K562 (cell line): ENCODE measurements around the gene SERPINE1. TPM values are rescaled to one million over a fixed set of nuclear protein-coding genes. Genes with fewer than 3 reads are reported as not detected.

ENCODE experiments used
- ATAC-seq: fragments of 200-7000 bp; cut with Tn5 transposase; 3 replicates; pipeline ENCODE4 v1.9.1; 2020; ENCODE audit warnings: moderate library complexity
- BruUV-seq: library from RNA; stranded (reverse); fragments of 400-500 nt; replicated peaks from 2 replicates; lab custom pipeline; 2021; lab: Mats Ljungman, UMichigan
- CTCF ChIA-PET: fragments of 300-600 bp; formaldehyde crosslinking; extraction: SDS; loops from one replicate; lab custom pipeline; 2021; ENCODE audit warnings: low intra/inter-chr PET ratio; lab: Yijun Ruan, JAX
- POLR2A ChIA-PET: fragments of 300-600, 350-650 bp; sonication (Branson Sonifier 250); formaldehyde crosslinking; extraction: SDS; loops from one replicate; lab custom pipeline; 2021; ENCODE audit warnings: antibody characterized with exemption, inconsistent platforms; lab: Yijun Ruan, JAX
- DNase-seq, 4 experiments: peaks; one replicate each; pipeline versions ENCODE4 v3.0.0 to v3.0.0-alpha.2; 2011 to 2018; ENCODE audit warnings: low spot score in 3 of 4, mixed read lengths in 3 of 4; ENCODE audit errors: extremely low read depth in 1 of 4
- FAIRE-seq: peaks from 2 replicates; lab custom pipeline; 2011; peaks lifted over from hg19 to GRCh38; lab: Jason Lieb, UNC
- H2AFZ ChIP-seq: 2 replicates; pipeline ENCODE4 v1.6.0; 2011; ENCODE audit warnings: low read depth, low read length, control low read depth, inconsistent platforms
- H3K27ac ChIP-seq: fragments of 200-600 bp; 3 replicates; pipeline ENCODE4 v1.8.0; 2011; ENCODE audit warnings: low read depth, mild to moderate bottlenecking, control low read depth, inconsistent platforms, low read length, moderate library complexity, mixed read lengths; ENCODE audit errors: extremely low read depth
- H3K27me3 ChIP-seq, 2 experiments: fragments of 300-600 bp in 1 of 2; 2 replicates in 1 of 2; 3 replicates in 1 of 2; pipeline versions ENCODE4 v1.6.0 to v1.8.0; 2011; ENCODE audit warnings: inconsistent platforms in 2 of 2, low read length in 2 of 2, mild to moderate bottlenecking in 1 of 2, mixed read lengths in 1 of 2, moderate library complexity in 1 of 2; ENCODE audit not compliant: control insufficient read depth in 2 of 2, insufficient read depth in 2 of 2
- H3K36me3 ChIP-seq: fragments of 300-600 bp; 3 replicates; pipeline ENCODE4 v1.8.0; 2011; ENCODE audit warnings: mild to moderate bottlenecking, low read length, inconsistent platforms; ENCODE audit not compliant: control insufficient read depth, insufficient read depth
- H3K4me1 ChIP-seq, 2 experiments: fragments of 200-600 bp in 1 of 2; replicated peaks in 1 of 2; 2 replicates in 1 of 2; 3 replicates in 1 of 2; pipeline versions ENCODE4 v1.5.1 to v1.8.0; 2011; ENCODE audit warnings: inconsistent platforms in 2 of 2, low read length in 2 of 2, mild to moderate bottlenecking in 1 of 2, mixed read lengths in 1 of 2, moderate library complexity in 1 of 2; ENCODE audit not compliant: control insufficient read depth in 2 of 2, insufficient read depth in 2 of 2
- H3K4me2 ChIP-seq: 2 replicates; pipeline ENCODE4 v1.6.1; 2011; ENCODE audit warnings: low read length, control low read depth, inconsistent platforms, mixed read lengths; ENCODE audit not compliant: insufficient read depth
- H3K4me3 ChIP-seq: fragments of 200-600 bp; sonication (generic), shearing (Covaris generic); 2 replicates; pipeline ENCODE4 v1.5.1; 2016; ENCODE audit warnings: control low read depth, inconsistent platforms
- H3K79me2 ChIP-seq: fragments of 200-600 bp; 3 replicates; pipeline ENCODE4 v1.8.0; 2011; ENCODE audit warnings: low read length, inconsistent platforms; ENCODE audit not compliant: control insufficient read depth, insufficient read depth
- H3K9ac ChIP-seq, 2 experiments: 2 replicates each; pipeline versions ENCODE4 v1.6.0 to v1.6.1; 2011; ENCODE audit warnings: low read depth in 2 of 2, low read length in 2 of 2, control low read depth in 1 of 2, inconsistent platforms in 1 of 2, mild to moderate bottlenecking in 1 of 2, mixed read lengths in 1 of 2; ENCODE audit not compliant: insufficient read depth in 1 of 2
- H3K9me1 ChIP-seq: one replicate; pipeline ENCODE4 v1.6.0; 2011; ENCODE audit warnings: inconsistent platforms, mild to moderate bottlenecking, low read length, moderate library complexity; ENCODE audit not compliant: control insufficient read depth, insufficient read depth
- H3K9me3 ChIP-seq: replicated peaks from 2 replicates; pipeline ENCODE4 v1.5.1; 2011; ENCODE audit warnings: low read depth, low read length, inconsistent platforms; ENCODE audit not compliant: control insufficient read depth, insufficient read depth
- H4K20me1 ChIP-seq: replicated peaks from 2 replicates; pipeline ENCODE4 v1.6.1; 2011; ENCODE audit warnings: low read length, inconsistent platforms, mixed read lengths; ENCODE audit not compliant: control insufficient read depth, insufficient read depth
- ATF3 ChIP-seq, 2 experiments: fragments of 450-650 bp in 1 of 2; sonication (generic) in 1 of 2; formaldehyde crosslinking in 1 of 2; IDR thresholded peaks in 1 of 2; conservative IDR thresholded peaks in 1 of 2; 2 replicates each; pipeline versions ENCODE4 v1.6.1 to v1.8.1; 2016 to 2023; ENCODE audit warnings: mild to moderate bottlenecking in 2 of 2, moderate library complexity in 2 of 2, inconsistent platforms in 1 of 2, missing genetic modification reagents in 1 of 2
- CREB3L1 ChIP-seq: fragments of 450-650 bp; IDR thresholded peaks from 2 replicates; pipeline ENCODE4 v1.6.1; 2014; ENCODE audit warnings: low read depth, mild to moderate bottlenecking, moderate library complexity, borderline replicate concordance
- FIP1L1 ChIP-seq: fragments of 200-400 bp; formaldehyde crosslinking; IDR thresholded peaks from 2 replicates; pipeline ENCODE4 v1.6.1; 2018; ENCODE audit warnings: mild to moderate bottlenecking, low read depth, low read length; ENCODE audit not compliant: poor library complexity, severe bottlenecking
- GTF2A2 ChIP-seq: IDR thresholded peaks from 2 replicates; pipeline ENCODE4 v1.6.1; 2016; ENCODE audit warnings: mild to moderate bottlenecking, missing genetic modification characterization, missing compliant biosample characterization
- XRCC4 ChIP-seq: IDR thresholded peaks from one replicate; pipeline ENCODE4 v1.6.1; 2011; ENCODE audit not compliant: insufficient read depth, insufficient read length; ENCODE audit errors: extremely low read depth
- WGBS: fragments of 100-300 bp; shearing (Covaris generic); methylation state at CpG from one replicate; pipeline ENCODE4 v1.1.6; 2016; ENCODE audit warnings: low coverage, mixed read lengths; ENCODE audit not compliant: insufficient coverage; ENCODE audit errors: missing lambda C conversion rate; 5-methylcytosine and 5-hydroxymethylcytosine counted together
- in situ Hi-C: fragments of 300-500 bp; cut with MboI; formaldehyde crosslinking; loops from 4 replicates; pipeline ENCODE4 v1.15.0; 2018; ENCODE audit warnings: inconsistent platforms, mixed read lengths
- intact Hi-C: fragments of 100-400 bp; cut with micrococcal nuclease; formaldehyde crosslinking; loops from 2 replicates; pipeline ENCODE4 v1.14.2; 2022
- polyA plus RNA-seq, 8 experiments: library from polyadenylated mRNA; depleted of rRNA in 4 of 8; stranded (reverse) in 5 of 8; unstranded in 3 of 8; fragments of >200 nt; fragmentation: Nextera tagmentation in 2 of 8; fragmentation: Illumina TruSeq in 1 of 8; extraction: Ambion mirVana in 2 of 8; extraction: Trizol in 1 of 8; gene quantifications; 2 replicates each; pipeline versions ENCODE4 v1.2.1 to v1.2.3, GENCODE V29; 2011 to 2014; ENCODE audit warnings: inconsistent platforms in 1 of 8, missing spikeins in 1 of 8
- total RNA-seq, 7 experiments: library from RNA; depleted of rRNA in 6 of 7; stranded (reverse); fragments of >200 nt in 6 of 7; fragmentation: Illumina TruSeq in 2 of 7; extraction: Trizol in 2 of 7; gene quantifications; 2 replicates each; pipeline versions ENCODE4 v1.2.1 to v1.2.3, GENCODE V29; 2011 to 2021; ENCODE audit warnings: low replicate concordance in 1 of 7

The SERPINE1 gene
- total and polyA plus RNA-seq, 9 of the 15 experiments (the other 6 are each of a cell fraction or from before 2014, with no cell fraction given): 0.22 to 4.8 (median 0.91) TPM

GRCh38 chr7:101109368-101109767 lies 17.5 kb upstream of the SERPINE1 start (continued):
- TF ChIP-seq ATF3 (IDR thresholded peaks at IDR 0.05) (no peak), ATF3 (CRISPR knock-in tag; conservative IDR thresholded peaks at IDR 0.05) (no peak)
- TF ChIP-seq, all 486 proteins: peak for 3

- ATAC-seq: no peak
- intact Hi-C loops: no loop called here
- Histone ChIP-seq H3K36me3 (no peaks in the 10 kb centered on the region), H3K27ac (no peak overlapping the region), H3K27me3 (no peaks in the 10 kb centered on the region), H3K9me3 (no peaks in the 10 kb centered on the region), H3K79me2 (no peaks in the 10 kb centered on the region), H3K9ac (no peak overlapping the region; a peak in 1 of 4 replicates), H2AFZ (no peak overlapping the region), H3K4me3 (no peak overlapping the region), H3K4me2 (no peak overlapping the region), H4K20me1 (no peaks in the 10 kb centered on the region), H3K9me1 (no peaks in the 10 kb centered on the region), H3K4me1 (peaks cover 0 to 18% of the 10 kb centered on the region in 2 experiments)
- DNase-seq: no peak
- TF ChIP-seq FIP1L1 (no peak), GTF2A2 (tag) (no peak), XRCC4 (no peak), CREB3L1 (no peak)
- ChIA-PET CTCF (no interaction called here), POLR2A (interaction anchor here (0.6 to 1.3 kb wide), 5 partner anchors 10 to 24 kb away, joined by 3 to 5 read pairs (median 3); no protein-coding TSS in a partner anchor)
- WGBS: 51% methylated on average over 4 of the region's 5 CpGs
- in situ Hi-C loops: no loop called here
- no peak for FAIRE-seq
- BruUV-seq: no TSS peak
Observed at GRCh38 chr7:101111261-101111660, 15.6 kb upstream of the SERPINE1 start.
